Measurements from ENCODE around the gene ATRNL1.

The ATRNL1 gene

DNA sequence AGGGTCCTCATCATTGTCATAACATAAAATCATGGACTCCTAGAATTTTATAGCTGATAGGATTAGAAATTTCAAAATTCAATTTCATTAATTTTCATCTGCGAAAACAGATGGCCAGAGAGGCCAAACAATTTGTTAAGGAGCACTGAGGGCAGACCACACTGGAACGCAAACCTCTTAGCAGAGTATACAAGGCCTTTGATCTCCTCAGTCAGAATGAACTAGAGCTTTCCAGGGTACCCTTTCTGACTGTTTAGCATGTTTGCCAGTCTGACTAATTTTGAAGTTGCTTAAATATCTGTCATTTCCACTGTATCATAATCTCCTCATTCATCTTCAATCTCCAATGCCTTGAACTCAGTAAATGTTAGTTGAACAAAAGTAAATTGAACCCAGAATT, 41.9 kb upstream of the ATRNL1 start:
- no peak overlapping the region for H3K27ac ChIP-seq (ENCODE audit: low read depth, low read length, poor library complexity, severe bottlenecking)
- no peaks in the 10 kb centered on the region for H3K4me1 ChIP-seq (ENCODE audit: insufficient read depth, low read length, severe bottlenecking)
- H3K9me3 ChIP-seq (ENCODE audit: low read length) = no peaks in the 10 kb centered on the region
- no peak overlapping the region for H2AFZ ChIP-seq (ENCODE audit: low read length)
- H3K36me3 ChIP-seq (ENCODE audit: insufficient read depth, low read length) = no peaks in the 10 kb centered on the region
- no peak overlapping the region for H3K4me2 ChIP-seq (ENCODE audit: low read length)
- H4K20me1 ChIP-seq (ENCODE audit: insufficient read depth, low read length) = no peaks in the 10 kb centered on the region
- no peaks in the 10 kb centered on the region for H3K27me3 ChIP-seq (ENCODE audit: insufficient read depth, low read length)
- no peaks in the 10 kb centered on the region for H3K9me2 ChIP-seq (ENCODE audit: low read depth, low read length)
- no peaks in the 10 kb centered on the region for H3F3A ChIP-seq (ENCODE audit: insufficient read depth, low read length)
- no peak for TF ChIP-seq EZH2 (IDR thresholded peaks at IDR 0.05; ENCODE audit: borderline replicate concordance, low read length)
- TF ChIP-seq, protein P1, sequence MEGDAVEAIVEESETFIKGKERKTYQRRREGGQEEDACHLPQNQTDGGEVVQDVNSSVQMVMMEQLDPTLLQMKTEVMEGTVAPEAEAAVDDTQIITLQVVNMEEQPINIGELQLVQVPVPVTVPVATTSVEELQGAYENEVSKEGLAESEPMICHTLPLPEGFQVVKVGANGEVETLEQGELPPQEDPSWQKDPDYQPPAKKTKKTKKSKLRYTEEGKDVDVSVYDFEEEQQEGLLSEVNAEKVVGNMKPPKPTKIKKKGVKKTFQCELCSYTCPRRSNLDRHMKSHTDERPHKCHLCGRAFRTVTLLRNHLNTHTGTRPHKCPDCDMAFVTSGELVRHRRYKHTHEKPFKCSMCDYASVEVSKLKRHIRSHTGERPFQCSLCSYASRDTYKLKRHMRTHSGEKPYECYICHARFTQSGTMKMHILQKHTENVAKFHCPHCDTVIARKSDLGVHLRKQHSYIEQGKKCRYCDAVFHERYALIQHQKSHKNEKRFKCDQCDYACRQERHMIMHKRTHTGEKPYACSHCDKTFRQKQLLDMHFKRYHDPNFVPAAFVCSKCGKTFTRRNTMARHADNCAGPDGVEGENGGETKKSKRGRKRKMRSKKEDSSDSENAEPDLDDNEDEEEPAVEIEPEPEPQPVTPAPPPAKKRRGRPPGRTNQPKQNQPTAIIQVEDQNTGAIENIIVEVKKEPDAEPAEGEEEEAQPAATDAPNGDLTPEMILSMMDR (IDR thresholded peaks at IDR 0.05; ENCODE audit: low read length) = no peak
- no peak overlapping the region for H3K9ac ChIP-seq (ENCODE audit: low read length)
- no peaks in the 10 kb centered on the region for H3K79me2 ChIP-seq (ENCODE audit: insufficient read depth, low read length)
- no peak overlapping the region for H3K4me3 ChIP-seq (ENCODE audit: low read depth, low read length, poor library complexity, severe bottlenecking)

DNA sequence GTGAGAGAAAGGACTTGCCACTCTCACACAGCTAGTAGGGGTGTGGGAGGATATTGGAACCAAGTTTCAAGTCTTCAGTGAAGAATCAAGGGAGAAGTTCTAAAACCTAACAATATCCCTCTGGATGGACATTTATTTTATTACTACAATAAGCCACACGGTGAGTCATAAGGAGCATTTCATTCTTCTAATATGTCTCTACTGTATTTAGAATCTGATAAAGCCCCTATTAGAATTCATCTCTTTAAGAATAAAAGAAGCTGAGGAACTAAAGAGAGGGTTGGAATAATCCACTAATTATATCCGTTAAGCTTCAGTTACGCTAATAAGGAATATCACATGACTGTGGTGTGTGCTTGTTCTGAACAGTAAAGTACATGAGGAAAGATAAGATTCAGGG, 40.9 kb upstream of the ATRNL1 start:
- TF ChIP-seq, protein P1 (IDR thresholded peaks at IDR 0.05; ENCODE audit: low read length) = no peak
- no peak for TF ChIP-seq EZH2 (IDR thresholded peaks at IDR 0.05; ENCODE audit: borderline replicate concordance, low read length)
- no peak overlapping the region for H2AFZ ChIP-seq (ENCODE audit: low read length)
- no peak overlapping the region for H3K9ac ChIP-seq (ENCODE audit: low read length)
- H3K36me3 ChIP-seq (ENCODE audit: insufficient read depth, low read length) = no peaks in the 10 kb centered on the region
- no peaks in the 10 kb centered on the region for H3F3A ChIP-seq (ENCODE audit: insufficient read depth, low read length)
- H3K9me2 ChIP-seq (ENCODE audit: low read depth, low read length) = no peaks in the 10 kb centered on the region
- H3K79me2 ChIP-seq (ENCODE audit: insufficient read depth, low read length) = no peaks in the 10 kb centered on the region
- no peaks in the 10 kb centered on the region for H3K27me3 ChIP-seq (ENCODE audit: insufficient read depth, low read length)
- H3K4me3 ChIP-seq (ENCODE audit: low read depth, low read length, poor library complexity, severe bottlenecking) = no peak overlapping the region
- no peak overlapping the region for H3K27ac ChIP-seq (ENCODE audit: low read depth, low read length, poor library complexity, severe bottlenecking)
- H3K4me1 ChIP-seq (ENCODE audit: insufficient read depth, low read length, severe bottlenecking) = no peaks in the 10 kb centered on the region
- H3K9me3 ChIP-seq (ENCODE audit: low read length) = no peaks in the 10 kb centered on the region
- H3K4me2 ChIP-seq (ENCODE audit: low read length) = no peak overlapping the region
- no peaks in the 10 kb centered on the region for H4K20me1 ChIP-seq (ENCODE audit: insufficient read depth, low read length)

DNA sequence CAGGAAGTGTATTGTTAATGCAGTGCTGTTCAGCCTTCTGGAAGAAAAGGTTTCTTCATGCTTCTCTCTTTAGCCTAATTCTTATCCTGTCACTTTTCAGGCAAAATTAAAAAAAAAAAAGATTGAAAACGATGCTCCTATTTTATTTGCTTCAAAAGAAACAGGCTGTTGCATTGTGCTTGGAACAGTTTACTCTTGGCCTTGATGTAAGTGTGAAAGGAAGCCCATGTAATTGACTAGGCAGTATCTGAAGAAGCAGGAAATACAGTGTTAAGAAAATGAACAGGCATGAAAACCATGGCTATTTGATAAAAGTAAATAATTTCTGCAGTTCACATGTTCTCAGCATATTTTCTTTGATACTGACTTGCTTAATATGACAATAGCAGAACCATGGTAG, 40.4 kb upstream of the ATRNL1 start:
- H3K9me3 ChIP-seq (ENCODE audit: low read length) = no peaks in the 10 kb centered on the region
- H3K79me2 ChIP-seq (ENCODE audit: insufficient read depth, low read length) = no peaks in the 10 kb centered on the region
- H3K27ac ChIP-seq (ENCODE audit: low read depth, low read length, poor library complexity, severe bottlenecking) = no peak overlapping the region
- no peaks in the 10 kb centered on the region for H3K27me3 ChIP-seq (ENCODE audit: insufficient read depth, low read length)
- no peaks in the 10 kb centered on the region for H3K4me1 ChIP-seq (ENCODE audit: insufficient read depth, low read length, severe bottlenecking)
- H3K4me2 ChIP-seq (ENCODE audit: low read length) = no peak overlapping the region
- no peak overlapping the region for H3K4me3 ChIP-seq (ENCODE audit: low read depth, low read length, poor library complexity, severe bottlenecking)
- H3K36me3 ChIP-seq (ENCODE audit: insufficient read depth, low read length) = no peaks in the 10 kb centered on the region
- H2AFZ ChIP-seq (ENCODE audit: low read length) = no peak overlapping the region
- no peak overlapping the region for H3K9ac ChIP-seq (ENCODE audit: low read length)
- H3K9me2 ChIP-seq (ENCODE audit: low read depth, low read length) = no peaks in the 10 kb centered on the region
- H3F3A ChIP-seq (ENCODE audit: insufficient read depth, low read length) = no peaks in the 10 kb centered on the region
- no peak for TF ChIP-seq EZH2 (IDR thresholded peaks at IDR 0.05; ENCODE audit: borderline replicate concordance, low read length)
- TF ChIP-seq, protein P1 (IDR thresholded peaks at IDR 0.05; ENCODE audit: low read length) = no peak
- no peaks in the 10 kb centered on the region for H4K20me1 ChIP-seq (ENCODE audit: insufficient read depth, low read length)

Data from OCI-LY1 (cell line).